ENCODE data around the gene B3GALNT1. TPM values are rescaled to one million over a fixed set of nuclear protein-coding genes. Genes with fewer than 3 reads are reported as not detected.
A peak's percentile ranks its signal among the peaks of the same experiment; 100 is the strongest.

B3GALNT1 gene
- total RNA-seq, 2 donors from 2014 or later, result 13.2 to 14.0 TPM

DNA sequence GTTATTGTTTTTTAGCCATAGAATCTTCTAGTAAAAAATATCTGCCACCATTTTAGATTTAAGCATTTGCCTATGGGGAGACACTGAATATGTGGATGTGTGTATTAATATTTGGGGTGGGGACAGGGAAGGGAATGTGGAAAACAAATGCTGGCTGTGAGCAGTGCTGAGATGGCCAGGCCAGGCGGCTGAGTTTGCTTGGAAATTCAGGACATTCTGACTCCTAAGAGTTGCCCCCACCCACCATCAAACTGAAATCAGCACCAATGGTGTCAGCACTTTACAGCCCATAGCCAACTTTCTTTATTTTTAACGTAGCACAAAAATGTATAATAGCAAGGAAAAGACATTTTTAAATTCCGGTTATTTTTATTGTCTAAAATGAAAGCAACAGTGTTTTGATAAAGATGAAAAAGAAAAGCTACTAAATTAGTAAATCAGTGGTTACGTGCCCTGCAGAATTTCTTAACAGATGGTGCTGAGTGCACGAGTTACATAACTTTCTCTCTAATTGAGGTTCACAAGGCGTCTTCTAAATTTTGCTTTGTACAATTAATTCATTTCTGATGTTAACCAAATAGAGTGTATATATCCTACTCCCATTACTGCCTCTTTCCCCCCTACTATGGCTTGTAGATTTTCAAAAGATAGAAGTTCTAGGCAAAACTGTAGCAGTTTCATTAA, 34.0 kb downstream of the B3GALNT1 start:
- TF ChIP-seq, protein P1, sequence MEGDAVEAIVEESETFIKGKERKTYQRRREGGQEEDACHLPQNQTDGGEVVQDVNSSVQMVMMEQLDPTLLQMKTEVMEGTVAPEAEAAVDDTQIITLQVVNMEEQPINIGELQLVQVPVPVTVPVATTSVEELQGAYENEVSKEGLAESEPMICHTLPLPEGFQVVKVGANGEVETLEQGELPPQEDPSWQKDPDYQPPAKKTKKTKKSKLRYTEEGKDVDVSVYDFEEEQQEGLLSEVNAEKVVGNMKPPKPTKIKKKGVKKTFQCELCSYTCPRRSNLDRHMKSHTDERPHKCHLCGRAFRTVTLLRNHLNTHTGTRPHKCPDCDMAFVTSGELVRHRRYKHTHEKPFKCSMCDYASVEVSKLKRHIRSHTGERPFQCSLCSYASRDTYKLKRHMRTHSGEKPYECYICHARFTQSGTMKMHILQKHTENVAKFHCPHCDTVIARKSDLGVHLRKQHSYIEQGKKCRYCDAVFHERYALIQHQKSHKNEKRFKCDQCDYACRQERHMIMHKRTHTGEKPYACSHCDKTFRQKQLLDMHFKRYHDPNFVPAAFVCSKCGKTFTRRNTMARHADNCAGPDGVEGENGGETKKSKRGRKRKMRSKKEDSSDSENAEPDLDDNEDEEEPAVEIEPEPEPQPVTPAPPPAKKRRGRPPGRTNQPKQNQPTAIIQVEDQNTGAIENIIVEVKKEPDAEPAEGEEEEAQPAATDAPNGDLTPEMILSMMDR (IDR thresholded peaks at IDR 0.05), result no peak
- no peak for TF ChIP-seq POLR2A (IDR thresholded peaks at IDR 0.05)
- no peak for TF ChIP-seq POLR2AphosphoS5 (IDR thresholded peaks at IDR 0.05)
- no peak for DNase-seq (ENCODE audit: low spot score)
- intact Hi-C loops (cut with DNase I), result no loop called here
- H3K4me3 ChIP-seq, result no peak overlapping the region
- no peaks in the 10 kb centered on the region for H3K9me3 ChIP-seq
- no peak overlapping the region for H3K27ac ChIP-seq
- H3K4me1 ChIP-seq (replicated peaks), result no peaks in the 10 kb centered on the region
- WGBS, result 78% methylated on average over 6 of the region's 6 CpGs
- no peaks in the 10 kb centered on the region for H3K36me3 ChIP-seq
- no peaks in the 10 kb centered on the region for H3K27me3 ChIP-seq (replicated peaks; ENCODE audit: insufficient read depth)

DNA sequence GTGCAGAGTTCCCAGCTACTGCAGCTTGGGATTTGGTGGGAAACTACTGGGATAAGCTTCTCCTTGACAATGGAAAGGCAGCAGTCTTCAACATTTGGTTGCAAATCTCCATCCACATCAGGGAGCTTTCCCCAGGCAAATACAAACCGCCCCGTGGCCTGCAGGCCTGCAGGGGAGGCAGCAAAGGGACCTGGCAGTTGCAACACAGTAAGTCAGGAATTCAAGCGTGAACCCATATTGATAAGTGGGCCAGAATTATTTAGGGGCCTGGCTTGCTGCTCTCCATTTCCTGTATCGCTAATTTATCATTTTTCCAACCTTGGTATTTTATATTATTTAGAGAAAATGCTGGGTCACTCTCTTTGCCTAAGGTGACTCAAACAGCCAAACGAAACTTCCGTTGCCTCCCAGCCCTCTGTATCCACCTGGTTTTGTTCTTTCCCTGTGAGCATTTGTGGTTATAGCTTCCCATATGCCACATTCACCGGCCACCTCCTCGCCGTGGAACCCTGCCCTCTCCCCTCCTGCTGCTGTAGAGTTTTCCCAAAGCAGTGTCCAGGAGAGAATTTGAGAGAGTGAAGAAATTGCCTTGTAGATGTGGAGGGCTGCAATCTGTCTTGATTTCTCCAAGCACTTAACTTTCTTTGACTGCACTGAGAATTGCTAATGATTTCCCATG, 34.8 kb downstream of the B3GALNT1 start:
- Histone ChIP-seq H3K27ac (no peak overlapping the region), H3K27me3 (replicated peaks; ENCODE audit: insufficient read depth) (no peaks in the 10 kb centered on the region), H3K4me1 (replicated peaks) (no peaks in the 10 kb centered on the region), H3K36me3 (no peaks in the 10 kb centered on the region), H3K9me3 (no peaks in the 10 kb centered on the region), H3K4me3 (no peak overlapping the region)
- DNase-seq (ENCODE audit: low spot score), result no peak
- TF ChIP-seq POLR2A (IDR thresholded peaks at IDR 0.05) (no peak), POLR2AphosphoS5 (IDR thresholded peaks at IDR 0.05) (no peak)
- TF ChIP-seq, protein P1 (IDR thresholded peaks at IDR 0.05), result no peak
- intact Hi-C loops (cut with DNase I), result no loop called here
- 83% methylated on average over 9 of the region's 9 CpGs for WGBS

DNA sequence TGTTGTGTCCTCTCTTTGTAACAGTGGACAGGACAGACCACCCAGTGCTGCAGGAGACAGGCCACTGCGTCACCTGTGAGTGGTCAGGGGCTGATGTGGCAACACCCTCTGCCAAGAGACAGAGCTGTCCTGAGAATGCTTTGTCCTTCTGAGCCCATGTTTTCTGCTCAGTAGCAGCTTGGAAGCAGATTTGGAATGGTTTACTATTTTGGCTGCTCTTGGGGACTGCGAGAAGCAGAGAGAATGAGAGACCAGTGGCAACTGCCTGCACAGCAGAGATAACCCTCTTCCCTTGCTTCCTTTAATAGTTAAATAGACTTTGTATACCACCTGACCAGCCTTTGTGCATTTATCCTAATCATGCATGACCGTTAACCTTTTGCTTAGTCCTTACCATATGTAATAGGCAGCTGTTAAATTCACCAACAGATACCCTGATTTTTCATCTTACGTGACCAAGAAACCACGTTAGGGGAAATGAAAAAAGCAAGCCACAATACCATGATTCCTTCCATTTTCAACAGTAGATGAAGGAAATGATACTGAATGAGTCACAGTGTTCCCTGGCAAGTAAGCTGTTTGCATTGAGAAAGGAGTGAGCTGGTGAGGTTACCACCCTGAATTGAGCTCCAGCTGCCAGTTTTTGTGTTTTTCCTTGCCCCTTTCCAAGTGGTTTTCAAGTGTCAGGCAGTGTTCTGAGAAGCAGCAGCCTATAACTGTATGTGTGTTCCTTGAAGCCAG, 35.5 kb downstream of the B3GALNT1 start:
- 58% methylated on average over 5 of the region's 5 CpGs for WGBS
- H3K9me3 ChIP-seq, result no peaks in the 10 kb centered on the region
- H3K36me3 ChIP-seq, result no peaks in the 10 kb centered on the region
- DNase-seq (ENCODE audit: low spot score), result peak; percentile 17
- TF ChIP-seq POLR2A (IDR thresholded peaks at IDR 0.05), result no peak
- TF ChIP-seq, protein P1 (IDR thresholded peaks at IDR 0.05), result no peak
- peak; percentile 36 for TF ChIP-seq POLR2AphosphoS5 (IDR thresholded peaks at IDR 0.05)
- no peak overlapping the region for H3K4me3 ChIP-seq
- intact Hi-C loops (cut with DNase I), result no loop called here
- no peaks in the 10 kb centered on the region for H3K4me1 ChIP-seq (replicated peaks)
- no peaks in the 10 kb centered on the region for H3K27me3 ChIP-seq (replicated peaks; ENCODE audit: insufficient read depth)
- no peak overlapping the region for H3K27ac ChIP-seq

DNA sequence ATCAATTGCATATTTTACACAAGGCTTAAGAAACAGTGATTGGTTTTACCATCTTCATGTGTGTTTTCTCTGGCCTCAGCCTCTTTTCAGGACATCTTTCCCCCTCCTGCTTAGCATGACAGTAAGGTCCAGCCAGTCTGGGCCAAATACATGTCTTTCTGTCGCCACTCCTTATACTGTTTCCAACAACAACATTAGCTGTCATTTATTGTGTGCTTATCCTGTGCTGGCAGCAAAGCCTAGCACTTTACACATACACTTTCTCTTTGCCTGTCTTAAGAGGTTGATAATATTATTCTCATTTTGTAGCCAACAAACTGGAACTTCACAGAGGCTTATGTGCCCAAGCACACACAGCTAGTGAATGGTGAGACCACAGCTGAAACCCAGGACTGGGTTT, 37.8 kb downstream of the B3GALNT1 start:
- Histone ChIP-seq H3K4me3 (no peak overlapping the region), H3K27me3 (replicated peaks; ENCODE audit: insufficient read depth) (no peaks in the 10 kb centered on the region), H3K9me3 (no peaks in the 10 kb centered on the region), H3K36me3 (no peaks in the 10 kb centered on the region), H3K27ac (no peak overlapping the region), H3K4me1 (replicated peaks) (no peaks in the 10 kb centered on the region)
- DNase-seq (ENCODE audit: low spot score), result no peak
- intact Hi-C loops (cut with DNase I), result no loop called here
- WGBS, result 55% methylated on average over 1 of the region's 1 CpG
- TF ChIP-seq POLR2A (IDR thresholded peaks at IDR 0.05) (no peak), POLR2AphosphoS5 (IDR thresholded peaks at IDR 0.05) (no peak)
- TF ChIP-seq, protein P1 (IDR thresholded peaks at IDR 0.05), result no peak
